Measurements from ENCODE around the gene SORD. TPM values are rescaled to one million over a fixed set of nuclear protein-coding genes. Genes with fewer than 3 reads are reported as not detected.
"Not testable (repeated sequence)": the region's sequence is repeated elsewhere in the genome, so short reads cannot be mapped to it uniquely, and the experiment has no call there.

The SORD gene
- total RNA-seq, 1 donor from 2014 or later: 32.6 TPM

DNA sequence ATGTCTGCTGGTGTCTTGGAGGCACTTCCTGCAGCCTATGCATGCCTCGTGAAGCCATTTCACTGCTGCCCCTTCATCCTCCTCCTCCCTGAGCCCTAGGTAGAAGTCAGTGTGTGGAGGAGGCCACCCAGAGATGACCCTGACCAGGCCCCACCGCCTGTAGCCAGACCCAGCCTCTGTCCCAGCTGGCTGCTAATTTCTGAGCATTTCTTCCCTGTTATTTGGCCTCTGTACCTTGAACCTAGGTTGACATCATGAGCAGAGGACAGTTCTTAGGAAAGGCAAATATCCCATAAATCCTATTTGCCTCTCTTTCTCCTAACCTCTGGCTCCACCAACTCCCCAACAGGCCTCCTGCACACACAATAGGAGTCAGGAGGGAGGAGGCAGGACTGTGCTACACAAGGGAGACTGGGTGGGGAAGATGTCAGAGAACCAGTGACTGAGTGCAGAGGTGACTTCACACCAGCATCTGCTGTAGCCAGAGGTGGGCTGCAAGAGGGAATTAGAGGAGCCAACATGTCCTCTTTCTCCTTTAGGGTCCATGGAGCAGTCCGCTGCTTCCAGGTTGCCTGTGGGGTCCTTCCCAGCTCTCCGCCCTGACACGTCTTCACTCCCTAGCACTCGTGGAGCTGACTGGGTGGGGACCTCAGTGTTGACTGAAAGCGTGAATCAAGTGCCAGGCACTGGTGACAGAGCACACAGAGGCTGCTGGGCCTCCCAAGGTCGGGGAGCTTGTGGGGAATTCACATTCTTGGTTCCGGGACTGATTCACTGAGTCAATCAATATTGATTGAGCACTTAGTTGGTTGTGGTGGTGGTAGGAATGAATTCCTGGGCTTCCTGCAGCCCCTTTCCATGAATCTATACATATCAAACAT is 52.7 kb downstream of the SORD start:
- H3K4me1 Mint-ChIP-seq; H3K4me3 Mint-ChIP-seq; H3K36me3 Mint-ChIP-seq; H3K27ac Mint-ChIP-seq; H3K27me3 Mint-ChIP-seq (ENCODE audit: low read depth); H3K9me3 Mint-ChIP-seq; DNase-seq (ENCODE audit: low spot score in 2 of 2, unreplicated experiment in 2 of 2): not testable (repeated sequence)

DNA sequence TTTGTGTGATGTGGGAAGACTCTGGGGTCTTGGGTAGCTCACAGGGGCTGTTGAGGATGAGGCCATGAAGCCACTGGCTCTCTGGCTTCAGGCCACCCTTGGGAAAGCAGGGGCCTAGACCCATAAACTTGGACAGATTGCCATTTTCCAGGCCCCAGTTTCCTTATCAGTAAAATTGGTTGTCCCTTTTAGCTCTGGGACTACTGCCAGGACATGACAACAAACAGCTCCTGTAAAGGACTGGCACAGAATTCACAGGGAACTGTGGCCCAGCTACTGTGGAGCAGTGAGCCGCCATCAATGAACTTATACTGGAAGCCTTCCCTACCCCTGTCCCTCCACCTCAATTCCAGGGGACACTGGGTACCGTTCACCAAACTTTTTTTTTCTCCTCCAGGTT is 54.4 kb downstream of the SORD start:
- not testable (repeated sequence) for DNase-seq (ENCODE audit: low spot score in 2 of 2, unreplicated experiment in 2 of 2); H3K27ac Mint-ChIP-seq; H3K4me1 Mint-ChIP-seq; H3K27me3 Mint-ChIP-seq (ENCODE audit: low read depth); H3K4me3 Mint-ChIP-seq; H3K9me3 Mint-ChIP-seq; H3K36me3 Mint-ChIP-seq

GRCh38 chr15:45079201-45079600 is 56.2 kb downstream of the SORD start:
- not testable (repeated sequence) for H3K36me3 Mint-ChIP-seq; H3K9me3 Mint-ChIP-seq; DNase-seq (ENCODE audit: low spot score in 2 of 2, unreplicated experiment in 2 of 2); H3K4me1 Mint-ChIP-seq; H3K4me3 Mint-ChIP-seq; H3K27ac Mint-ChIP-seq
- peaks cover 12% of the 10 kb centered on the region for H3K27me3 Mint-ChIP-seq (ENCODE audit: low read depth)

DNA sequence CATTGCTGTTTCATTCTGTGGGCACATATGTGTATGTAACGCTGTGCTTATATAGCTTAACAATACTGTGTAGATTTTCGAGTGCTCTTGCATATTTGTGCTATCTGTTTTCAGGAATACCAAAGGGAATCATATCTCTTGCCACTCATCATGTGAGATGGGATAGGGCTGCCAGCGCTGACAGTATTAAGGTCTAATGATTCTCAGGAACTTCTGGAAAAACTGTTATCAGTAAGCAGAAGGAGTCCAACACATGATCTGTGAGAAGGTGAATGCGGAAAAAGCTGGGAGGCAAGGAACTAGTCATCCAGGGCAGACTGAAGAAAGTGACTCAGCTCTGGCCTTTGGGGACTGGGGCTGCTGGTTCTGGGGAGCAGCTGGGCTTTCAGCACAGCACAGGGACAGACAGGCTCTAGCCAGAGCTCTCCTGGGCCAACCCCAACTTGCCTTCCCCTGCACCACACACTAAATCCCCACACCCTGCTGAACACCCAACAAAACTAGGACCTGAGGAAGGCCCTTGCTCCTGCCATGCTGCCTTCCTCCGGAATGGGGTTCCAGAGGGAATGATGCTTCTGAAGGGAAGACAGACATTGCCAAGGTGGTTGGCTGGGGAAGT is 56.7 kb downstream of the SORD start:
- not testable (repeated sequence) for DNase-seq (ENCODE audit: low spot score in 2 of 2, unreplicated experiment in 2 of 2); H3K4me1 Mint-ChIP-seq; H3K27ac Mint-ChIP-seq; H3K9me3 Mint-ChIP-seq; H3K36me3 Mint-ChIP-seq; H3K4me3 Mint-ChIP-seq
- H3K27me3 Mint-ChIP-seq (ENCODE audit: low read depth): peaks cover 16% of the 10 kb centered on the region

GRCh38 chr15:45080593-45080992 is 57.6 kb downstream of the SORD start:
- not testable (repeated sequence) for H3K9me3 Mint-ChIP-seq; H3K27ac Mint-ChIP-seq; H3K36me3 Mint-ChIP-seq; H3K4me1 Mint-ChIP-seq; H3K4me3 Mint-ChIP-seq; DNase-seq (ENCODE audit: low spot score in 2 of 2, unreplicated experiment in 2 of 2)
- peaks cover 21% of the 10 kb centered on the region for H3K27me3 Mint-ChIP-seq (ENCODE audit: low read depth)

- H3K4me3 Mint-ChIP-seq; H3K36me3 Mint-ChIP-seq; H3K27ac Mint-ChIP-seq; H3K4me1 Mint-ChIP-seq; DNase-seq (ENCODE audit: low spot score in 2 of 2, unreplicated experiment in 2 of 2); H3K9me3 Mint-ChIP-seq: not testable (repeated sequence)
- peaks cover 29% of the 10 kb centered on the region for H3K27me3 Mint-ChIP-seq (ENCODE audit: low read depth)
Observed at GRCh38 chr15:45082412-45082811, 59.4 kb downstream of the SORD start.

- no peak for TF ChIP-seq CTCF (IDR thresholded peaks at IDR 0.05; ENCODE audit: unreplicated experiment)
- no peak overlapping the region for H3K4me3 Mint-ChIP-seq
- no peaks in the 10 kb centered on the region for H3K9me3 Mint-ChIP-seq
- H3K4me1 Mint-ChIP-seq: peaks cover 3% of the 10 kb centered on the region
- H3K27me3 Mint-ChIP-seq (ENCODE audit: low read depth): peaks cover 36% of the 10 kb centered on the region
- DNase-seq (ENCODE audit: low spot score in 2 of 2, unreplicated experiment in 2 of 2): no peak
- no peak overlapping the region for H3K27ac Mint-ChIP-seq
- H3K36me3 Mint-ChIP-seq: no peaks in the 10 kb centered on the region
Observed at GRCh38 chr15:45083223-45083622, 60.2 kb downstream of the SORD start.

- Mint-ChIP-seq H3K4me1 (peaks cover 6% of the 10 kb centered on the region), H3K9me3 (no peaks in the 10 kb centered on the region), H3K4me3 (no peak overlapping the region), H3K27me3 (ENCODE audit: low read depth) (peaks cover 43% of the 10 kb centered on the region), H3K27ac (no peak overlapping the region), H3K36me3 (no peaks in the 10 kb centered on the region)
- TF ChIP-seq CTCF (IDR thresholded peaks at IDR 0.05; ENCODE audit: unreplicated experiment): no peak
- DNase-seq (ENCODE audit: low spot score in 2 of 2, unreplicated experiment in 2 of 2): no peak
Observed at GRCh38 chr15:45084163-45084562, 61.2 kb downstream of the SORD start.

All from mesothelial cell of epicardium (in vitro differentiated cells).